ENCODE measurements around the gene LHX8.
"Not testable (repeated sequence)": the region's sequence is repeated elsewhere in the genome, so short reads cannot be mapped to it uniquely, and the experiment has no call there.

The LHX8 gene

GRCh38 chr1:75170011-75170410 lies 35.8 kb downstream of the LHX8 start:
- DNase-seq (ENCODE audit: low spot score): no peak
- no peak for TF ChIP-seq CTCF (IDR thresholded peaks at IDR 0.05; ENCODE audit: extremely low read depth, missing control alignments)

GRCh38 chr1:75170981-75171380 lies 36.8 kb downstream of the LHX8 start:
- DNase-seq (ENCODE audit: low spot score): no peak
- TF ChIP-seq CTCF (IDR thresholded peaks at IDR 0.05; ENCODE audit: extremely low read depth, missing control alignments): no peak

- DNase-seq (ENCODE audit: low spot score): no peak
- no peak for TF ChIP-seq CTCF (IDR thresholded peaks at IDR 0.05; ENCODE audit: extremely low read depth, missing control alignments)
These were observed 37.7 kb downstream of the LHX8 start for GRCh38 chr1:75171876-75172275.

- no peak for DNase-seq (ENCODE audit: low spot score)
- no peak for TF ChIP-seq CTCF (IDR thresholded peaks at IDR 0.05; ENCODE audit: extremely low read depth, missing control alignments)
These were observed 38.4 kb downstream of the LHX8 start for GRCh38 chr1:75172556-75172955.

- no peak for DNase-seq (ENCODE audit: low spot score)
- TF ChIP-seq CTCF (IDR thresholded peaks at IDR 0.05; ENCODE audit: extremely low read depth, missing control alignments): no peak
These were observed 40.0 kb downstream of the LHX8 start for GRCh38 chr1:75174031-75174760.

GRCh38 chr1:75181214-75181955 lies 47.2 kb downstream of the LHX8 start:
- DNase-seq (ENCODE audit: low spot score): not testable (repeated sequence)

- no peak for TF ChIP-seq CTCF (IDR thresholded peaks at IDR 0.05; ENCODE audit: extremely low read depth, missing control alignments)
- DNase-seq (ENCODE audit: low spot score): no peak
These were observed 54.7 kb downstream of the LHX8 start for GRCh38 chr1:75188892-75189291.
